Body of pancreas (tissue), 4 donors: ENCODE data around the gene AMPD2. TPM values are rescaled to one million over a fixed set of nuclear protein-coding genes. Genes with fewer than 3 reads are reported as not detected.

Experiments
- ATAC-seq: fragments of 150-250 bp; one replicate; pipeline ENCODE4 v1.9.1; 2016
- DNase-seq, 4 donors: peaks; one replicate each; pipeline ENCODE4 v3.0.0-alpha.2; 2019
- H3K27ac ChIP-seq, 4 donors: fragments of 200-600 bp; sonication (generic); 1 replicate in 3 of 4; 2 replicates in 1 of 4; pipeline versions ENCODE4 v1.5.1 to v1.6.1; 2016 to 2019; ENCODE audit warnings: mild to moderate bottlenecking in 1 of 4, mixed read lengths in 1 of 4, moderate library complexity in 1 of 4
- H3K27me3 ChIP-seq, 2 donors: fragments of 200-600 bp; sonication (generic); one replicate each; pipeline ENCODE4 v1.6.0; 2016; ENCODE audit warnings: mild to moderate bottlenecking in 1 of 2
- H3K36me3 ChIP-seq, 2 donors: fragments of 200-600 bp; sonication (generic); replicated peaks in 1 of 2; 2 replicates each; pipeline ENCODE4 v1.5.1; 2016; ENCODE audit warnings: low read depth in 2 of 2; ENCODE audit not compliant: insufficient read depth in 1 of 2
- H3K4me1 ChIP-seq: fragments of 200-600 bp; sonication (generic); one replicate; pipeline ENCODE4 v1.6.0; 2016
- H3K4me3 ChIP-seq, 2 donors: fragments of 200-600 bp; sonication (generic); 1 replicate in 1 of 2; 2 replicates in 1 of 2; pipeline ENCODE4 v1.5.1; 2016 to 2019
- H3K9me3 ChIP-seq, 3 donors: fragments of 200-600 bp; sonication (generic); 1 replicate in 2 of 3; 2 replicates in 1 of 3; pipeline ENCODE4 v1.5.1; 2016
- POLR2A ChIP-seq, 3 donors: fragments of 450-650 bp; IDR thresholded peaks; one replicate each; pipeline ENCODE4 v1.6.1; 2016; ENCODE audit warnings: antibody characterized with exemption in 3 of 3, mild to moderate bottlenecking in 2 of 3
- WGBS, 2 donors: methylation state at CpG; one replicate each; pipeline ENCODE4 v1.1.5; 2017; 5-methylcytosine and 5-hydroxymethylcytosine counted together
- intact Hi-C: fragments of 100-400 bp; cut with DNase I; formaldehyde crosslinking; loops from one replicate; pipeline ENCODE4 v1.15.1; 2023
- total RNA-seq, 2 donors: library from RNA; depleted of rRNA; stranded (reverse); fragments of >200 nt; gene quantifications; one replicate each; pipeline ENCODE4 v1.1.0, GENCODE V29; 2016
- TF ChIP-seq, protein P1 (sequence below), 7 experiments: fragments of 450-650 bp in 4 of 7; fragments of 200-600 bp in 3 of 7; sonication (generic) in 3 of 7; IDR thresholded peaks; one replicate each; pipeline ENCODE4 v1.5.1; 2016 to 2019; ENCODE audit warnings: antibody characterized with exemption in 7 of 7

The AMPD2 gene
- total RNA-seq, 2 donors from 2014 or later: 22.1 to 111 TPM

DNA sequence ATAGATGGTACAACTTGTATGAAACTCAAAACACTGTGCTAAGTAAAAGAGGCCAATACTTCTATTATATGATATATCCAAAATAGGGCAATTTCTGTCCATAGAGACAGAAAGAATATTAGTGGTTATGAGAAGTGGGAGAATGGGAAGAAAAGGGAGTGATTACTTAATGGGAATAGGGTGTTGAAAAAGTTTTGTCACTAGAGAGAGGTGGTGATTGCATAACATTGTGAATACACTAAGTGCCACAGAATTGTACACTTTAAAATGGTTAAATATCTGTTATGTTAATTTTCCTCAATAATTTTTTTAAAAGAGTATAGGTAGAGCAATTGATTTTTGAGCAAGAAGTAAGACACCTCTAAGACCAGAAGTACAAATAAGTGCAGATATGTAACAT is 30.0 kb upstream of the AMPD2 start:
- Histone ChIP-seq H3K4me3 (no peak overlapping the region), H3K4me1 (peaks cover 5% of the 10 kb centered on the region), H3K27me3 (no peaks in the 10 kb centered on the region), H3K9me3 (no peaks in the 10 kb centered on the region), H3K27ac (no peak overlapping the region), H3K36me3 (peaks cover 8 to 35% of the 10 kb centered on the region in 2 donors)
- ATAC-seq (no peak), DNase-seq (no peak)
- intact Hi-C loops: no loop called here
- TF ChIP-seq POLR2A (IDR thresholded peaks at IDR 0.05): no peak
- TF ChIP-seq, protein P1, sequence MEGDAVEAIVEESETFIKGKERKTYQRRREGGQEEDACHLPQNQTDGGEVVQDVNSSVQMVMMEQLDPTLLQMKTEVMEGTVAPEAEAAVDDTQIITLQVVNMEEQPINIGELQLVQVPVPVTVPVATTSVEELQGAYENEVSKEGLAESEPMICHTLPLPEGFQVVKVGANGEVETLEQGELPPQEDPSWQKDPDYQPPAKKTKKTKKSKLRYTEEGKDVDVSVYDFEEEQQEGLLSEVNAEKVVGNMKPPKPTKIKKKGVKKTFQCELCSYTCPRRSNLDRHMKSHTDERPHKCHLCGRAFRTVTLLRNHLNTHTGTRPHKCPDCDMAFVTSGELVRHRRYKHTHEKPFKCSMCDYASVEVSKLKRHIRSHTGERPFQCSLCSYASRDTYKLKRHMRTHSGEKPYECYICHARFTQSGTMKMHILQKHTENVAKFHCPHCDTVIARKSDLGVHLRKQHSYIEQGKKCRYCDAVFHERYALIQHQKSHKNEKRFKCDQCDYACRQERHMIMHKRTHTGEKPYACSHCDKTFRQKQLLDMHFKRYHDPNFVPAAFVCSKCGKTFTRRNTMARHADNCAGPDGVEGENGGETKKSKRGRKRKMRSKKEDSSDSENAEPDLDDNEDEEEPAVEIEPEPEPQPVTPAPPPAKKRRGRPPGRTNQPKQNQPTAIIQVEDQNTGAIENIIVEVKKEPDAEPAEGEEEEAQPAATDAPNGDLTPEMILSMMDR (IDR thresholded peaks at IDR 0.05): no peak

DNA sequence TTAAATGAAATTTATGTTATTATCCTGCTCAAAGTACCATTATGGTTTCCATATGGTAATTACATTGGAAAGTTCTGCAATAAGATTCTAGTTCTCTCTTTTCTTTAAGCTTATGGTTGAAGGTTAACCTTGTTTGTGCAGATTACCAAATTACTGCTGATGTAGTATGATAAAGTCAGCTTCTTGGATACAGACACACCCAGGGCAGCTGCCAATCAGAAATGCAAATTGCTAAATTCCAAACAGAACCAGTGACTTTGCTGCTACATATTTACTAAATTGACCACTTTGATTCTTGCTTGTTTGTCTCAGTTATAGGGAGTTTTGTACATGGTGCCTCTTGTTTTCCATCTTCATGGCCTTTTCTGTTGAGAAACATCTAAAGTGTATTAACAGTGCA is 26.7 kb upstream of the AMPD2 start:
- Histone ChIP-seq H3K9me3 (no peaks in the 10 kb centered on the region), H3K36me3 (peaks cover 0 to 11% of the 10 kb centered on the region in 2 donors), H3K4me1 (peaks cover 5% of the 10 kb centered on the region), H3K27ac (no peak overlapping the region), H3K27me3 (no peaks in the 10 kb centered on the region), H3K4me3 (no peak overlapping the region)
- intact Hi-C loops: no loop called here
- ATAC-seq (no peak), DNase-seq (no peak)
- TF ChIP-seq, protein P1 (IDR thresholded peaks at IDR 0.05): no peak
- TF ChIP-seq POLR2A (IDR thresholded peaks at IDR 0.05): no peak

DNA sequence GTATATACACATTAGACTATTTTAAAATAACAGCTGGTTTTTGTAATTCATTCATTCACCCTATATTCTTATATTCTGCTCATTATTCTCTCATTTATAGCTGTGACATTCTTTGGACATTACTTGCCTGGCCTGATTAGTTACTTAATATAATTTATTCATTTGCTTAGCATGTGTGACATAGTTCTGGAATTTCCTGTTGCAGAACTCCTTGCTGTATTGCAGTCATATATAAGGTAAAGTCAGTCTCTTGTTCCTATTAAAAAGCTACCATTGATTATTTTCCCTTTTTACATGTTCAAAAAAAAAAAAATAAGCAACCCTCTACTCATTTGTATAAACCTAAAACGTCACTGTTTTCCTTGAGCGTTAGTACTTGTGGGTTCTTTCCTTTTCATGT is 24.1 kb upstream of the AMPD2 start:
- ATAC-seq (no peak), DNase-seq (no peak)
- TF ChIP-seq, protein P1 (IDR thresholded peaks at IDR 0.05): no peak
- TF ChIP-seq POLR2A (IDR thresholded peaks at IDR 0.05): no peak
- H3K27me3 ChIP-seq: no peaks in the 10 kb centered on the region
- H3K9me3 ChIP-seq: no peaks in the 10 kb centered on the region
- H3K27ac ChIP-seq: no peak overlapping the region
- intact Hi-C loops: no loop called here
- H3K36me3 ChIP-seq: peaks cover 0 to 11% of the 10 kb centered on the region in 2 donors
- H3K4me3 ChIP-seq: no peak overlapping the region
- 89 to 93% methylated on average over 2 of the region's 2 CpGs for WGBS, 2 donors
- H3K4me1 ChIP-seq: no peaks in the 10 kb centered on the region

GRCh38 chr1:109598156-109598555 is 21.5 kb upstream of the AMPD2 start:
- no peaks in the 10 kb centered on the region for H3K4me1 ChIP-seq
- WGBS, 2 donors: 91 to 100% methylated on average over 1 of the region's 1 CpG
- intact Hi-C loops: no loop called here
- TF ChIP-seq, protein P1 (IDR thresholded peaks at IDR 0.05): no peak
- TF ChIP-seq POLR2A (IDR thresholded peaks at IDR 0.05): no peak
- no peaks in the 10 kb centered on the region for H3K9me3 ChIP-seq
- H3K27me3 ChIP-seq: no peaks in the 10 kb centered on the region
- no peak for ATAC-seq
- DNase-seq: no peak
- no peak overlapping the region for H3K4me3 ChIP-seq
- no peak overlapping the region for H3K27ac ChIP-seq
- H3K36me3 ChIP-seq: no peaks in the 10 kb centered on the region

GRCh38 chr1:109598655-109599054 is 21.0 kb upstream of the AMPD2 start:
- no peaks in the 10 kb centered on the region for H3K27me3 ChIP-seq
- H3K27ac ChIP-seq: no peak overlapping the region
- no peaks in the 10 kb centered on the region for H3K36me3 ChIP-seq
- WGBS, 2 donors: 93% methylated on average over 5 of the region's 5 CpGs
- TF ChIP-seq, protein P1 (IDR thresholded peaks at IDR 0.05): no peak
- TF ChIP-seq POLR2A (IDR thresholded peaks at IDR 0.05): no peak
- intact Hi-C loops: no loop called here
- no peaks in the 10 kb centered on the region for H3K9me3 ChIP-seq
- ATAC-seq: no peak
- no peak overlapping the region for H3K4me3 ChIP-seq
- no peak for DNase-seq
- H3K4me1 ChIP-seq: no peaks in the 10 kb centered on the region
